HTERT RPE-1 (cell line): ENCODE measurements around the gene GPR63.

Source experiments
- in situ Hi-C: fragments of 300-500 bp; cut with MboI; formaldehyde crosslinking; loops from 4 replicates; pipeline ENCODE4 v1.14.3; 2020; ENCODE audit warnings: low sequenced_read_pairs

Gene GPR63

GRCh38 chr6:96823743-96824142 is 13.5 kb downstream of the GPR63 start:
- in situ Hi-C loops = no loop called here

GRCh38 chr6:96821034-96821433 is 16.2 kb downstream of the GPR63 start:
- in situ Hi-C loops = no loop called here

- in situ Hi-C loops = no loop called here
Observed at GRCh38 chr6:96816301-96816817, 20.9 kb downstream of the GPR63 start.

- in situ Hi-C loops = no loop called here
Observed at GRCh38 chr6:96814625-96815024, 22.7 kb downstream of the GPR63 start.

GRCh38 chr6:96812077-96812703 is 25.1 kb downstream of the GPR63 start:
- in situ Hi-C loops = no loop called here

GRCh38 chr6:96811670-96812069 is 25.6 kb downstream of the GPR63 start:
- in situ Hi-C loops = no loop called here

GRCh38 chr6:96811136-96811535 is 26.1 kb downstream of the GPR63 start:
- in situ Hi-C loops = no loop called here

DNA sequence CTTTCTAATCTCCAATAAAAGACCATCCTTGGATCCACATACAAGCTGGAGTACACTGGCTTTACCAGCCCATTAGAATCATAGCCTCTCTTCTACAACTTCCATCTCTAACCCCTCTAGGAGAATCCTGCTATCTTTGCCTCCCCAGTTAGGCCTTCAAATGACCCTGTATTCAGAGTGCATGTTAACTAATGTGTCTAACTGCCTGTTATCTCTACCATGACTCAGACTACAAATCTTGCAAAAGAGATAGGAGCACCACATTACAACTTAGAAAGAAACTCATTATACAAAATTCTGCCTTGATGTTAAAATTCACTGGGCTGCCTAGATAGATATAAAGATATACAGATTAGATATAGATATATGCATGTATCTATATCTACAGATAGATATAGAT is 28.2 kb downstream of the GPR63 start:
- in situ Hi-C loops = no loop called here

DNA sequence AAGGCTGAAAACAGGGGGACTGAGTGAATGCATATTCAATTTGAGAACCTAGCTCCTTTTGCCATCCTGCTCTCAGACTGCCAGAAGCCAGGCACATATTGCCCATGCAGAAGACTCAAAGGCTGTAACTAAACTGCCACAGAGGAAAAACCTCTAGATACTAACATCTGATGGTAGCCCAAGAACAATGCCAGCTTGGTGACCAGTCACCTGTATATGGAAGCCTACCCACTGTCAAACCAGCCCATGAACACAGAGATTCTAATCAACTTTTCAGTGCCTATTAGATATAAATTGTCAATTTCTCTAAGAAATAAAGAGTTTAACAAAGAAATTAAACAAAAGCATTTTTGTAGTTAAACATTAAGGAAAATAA is 34.2 kb downstream of the GPR63 start:
- in situ Hi-C loops = no loop called here

DNA sequence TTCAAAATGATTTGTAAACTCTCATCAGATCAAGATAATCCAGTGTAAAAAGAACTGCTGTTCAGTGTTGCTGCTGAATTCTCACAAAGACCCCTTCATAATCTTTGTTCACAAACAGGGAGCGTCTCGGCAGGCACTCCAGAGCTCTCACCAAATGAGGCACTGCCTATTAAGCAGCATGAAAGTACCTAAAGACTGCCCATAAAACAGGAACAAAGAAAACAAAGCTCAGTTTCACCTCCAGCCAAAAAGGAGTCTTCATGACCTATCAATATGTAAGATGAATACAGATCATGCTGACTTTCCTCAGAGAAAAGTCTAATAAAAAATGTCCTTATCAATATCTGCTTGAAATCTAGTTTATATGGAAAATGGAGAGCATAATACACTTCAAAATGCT is 41.8 kb downstream of the GPR63 start:
- in situ Hi-C loops = no loop called here

GRCh38 chr6:96794980-96795379 is 42.3 kb downstream of the GPR63 start:
- in situ Hi-C loops = no loop called here

GRCh38 chr6:96792561-96793190 is 44.6 kb downstream of the GPR63 start:
- in situ Hi-C loops = no loop called here

DNA sequence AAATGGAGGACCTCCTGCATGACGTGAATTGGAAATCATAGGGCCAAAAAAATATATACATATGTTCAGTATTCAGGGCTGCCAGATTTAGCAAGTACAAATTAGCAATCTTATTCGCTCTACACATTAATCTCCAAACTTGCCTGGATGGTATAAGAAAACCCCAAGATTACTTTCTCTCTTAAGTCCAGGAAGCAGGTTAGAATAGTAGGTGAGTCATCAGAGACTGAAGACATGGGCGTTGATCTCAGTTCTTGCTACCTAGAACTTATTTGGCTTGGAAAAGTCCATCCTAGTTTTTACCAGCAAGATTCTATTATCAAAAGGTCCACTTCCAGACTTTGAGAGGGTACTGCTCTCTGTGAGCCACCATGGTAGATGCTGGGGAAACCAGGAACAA is 47.4 kb downstream of the GPR63 start:
- in situ Hi-C loops = no loop called here

- in situ Hi-C loops = no loop called here
Observed at GRCh38 chr6:96787846-96788580, 49.3 kb downstream of the GPR63 start.

DNA sequence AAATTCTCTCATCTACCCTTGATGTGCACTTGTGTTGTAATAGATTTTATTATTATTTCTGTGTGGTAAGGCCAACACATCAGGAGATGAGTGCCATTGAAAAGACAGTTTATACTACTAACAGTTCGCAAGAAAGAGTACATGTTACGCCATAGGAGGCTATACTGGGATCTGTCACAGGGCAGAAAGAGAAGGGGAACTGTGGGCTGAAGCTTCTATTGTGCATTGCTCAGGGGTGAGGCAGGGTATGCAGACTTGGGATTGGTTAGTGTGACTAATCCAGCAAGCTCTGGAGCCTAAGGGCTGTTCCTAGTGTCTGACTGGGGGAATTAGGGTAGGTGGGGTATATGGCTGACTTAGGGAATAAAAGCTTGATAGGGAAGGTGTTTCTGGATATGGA is 50.9 kb downstream of the GPR63 start:
- in situ Hi-C loops = no loop called here

DNA sequence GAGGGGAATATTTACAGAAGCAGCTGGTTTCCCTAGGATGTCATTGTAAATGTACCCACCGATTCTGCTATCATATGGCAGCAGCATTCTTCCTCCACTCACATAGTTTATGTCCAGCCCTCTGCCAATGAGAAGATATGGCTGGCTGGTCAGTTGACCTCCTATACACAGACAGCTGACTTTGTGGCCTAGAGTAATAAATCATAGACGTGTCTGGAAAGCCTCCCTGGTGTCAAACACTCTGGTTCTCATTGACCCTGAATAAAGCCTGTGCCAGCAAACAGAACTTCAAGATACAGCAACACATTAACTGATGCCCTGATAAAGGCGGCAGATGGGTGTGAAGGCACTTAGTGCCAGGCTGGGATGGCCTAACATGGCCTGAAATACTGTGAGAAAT is 52.6 kb downstream of the GPR63 start:
- in situ Hi-C loops = no loop called here

DNA sequence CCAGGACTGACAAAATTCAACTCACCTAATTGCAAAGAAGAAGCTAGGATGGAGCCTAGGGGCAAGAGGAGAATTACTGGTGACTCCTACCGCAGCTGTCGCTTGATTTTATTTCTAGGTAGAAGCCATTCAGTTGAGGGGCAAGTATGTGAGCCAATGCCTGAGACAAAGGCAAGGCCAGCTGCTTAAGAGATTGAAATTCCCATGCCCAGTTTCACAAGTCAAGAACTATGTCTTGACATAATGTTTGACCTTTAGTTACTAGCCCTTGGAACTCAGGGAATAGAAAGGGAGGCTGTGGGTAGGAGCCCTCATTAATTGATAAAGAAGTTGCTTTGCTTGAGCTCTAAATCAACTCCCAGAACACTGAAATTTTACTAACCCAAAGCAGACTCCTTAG is 54.0 kb downstream of the GPR63 start:
- in situ Hi-C loops = no loop called here

GRCh38 chr6:96781557-96781956 is 55.7 kb downstream of the GPR63 start:
- in situ Hi-C loops = no loop called here

DNA sequence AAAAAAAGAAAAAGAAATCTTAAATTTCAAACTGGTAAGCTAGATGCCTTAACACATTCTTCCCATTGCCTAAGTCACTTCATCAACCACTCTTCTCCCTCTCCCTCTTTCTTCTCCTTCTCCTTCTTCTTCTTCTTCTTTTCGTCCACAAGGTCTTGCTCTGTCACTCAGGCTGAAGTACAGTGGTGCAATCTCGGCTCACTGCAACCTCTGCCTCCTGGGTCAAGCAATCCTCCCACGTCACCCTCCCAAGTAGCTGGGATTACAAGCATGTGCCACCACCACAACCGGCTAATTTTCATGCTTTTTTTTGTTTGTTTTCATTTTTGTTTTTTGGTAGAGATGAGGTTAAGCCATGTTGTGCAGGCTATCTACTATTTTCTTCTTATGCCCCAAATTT is 60.2 kb downstream of the GPR63 start:
- in situ Hi-C loops = no loop called here

- in situ Hi-C loops = no loop called here
Observed at GRCh38 chr6:96775727-96776400, 61.4 kb downstream of the GPR63 start.

- in situ Hi-C loops = no loop called here
Observed at GRCh38 chr6:96766769-96767168, 70.5 kb downstream of the GPR63 start.

- in situ Hi-C loops = no loop called here
Observed at GRCh38 chr6:96762599-96762998, 74.7 kb downstream of the GPR63 start.
